Omental fat pad (tissue), 4 donors: ENCODE data around the gene CRIP3. TPM values are rescaled to one million over a fixed set of nuclear protein-coding genes. Genes with fewer than 3 reads are reported as not detected.

Experiments
- ATAC-seq: fragments of 150-250 bp; one replicate; pipeline ENCODE4 v1.9.1; 2016; ENCODE audit warnings: mild to moderate bottlenecking, moderate library complexity; ENCODE audit not compliant: low FRiP score
- DNase-seq: peaks from one replicate; pipeline ENCODE4 v3.0.0-alpha.2; 2019; ENCODE audit warnings: low spot score
- total RNA-seq, 4 donors: library from RNA; depleted of rRNA; stranded (reverse); fragments of >200 nt; gene quantifications; one replicate each; pipeline ENCODE4 v1.1.0, GENCODE V29; 2016
- TF ChIP-seq, protein P1 (sequence below), 3 donors: fragments of 450-650 bp; IDR thresholded peaks; one replicate each; pipeline ENCODE4 v1.5.1; 2016 to 2017; ENCODE audit warnings: antibody characterized with exemption in 3 of 3, mild to moderate bottlenecking in 3 of 3, moderate library complexity in 2 of 3

CRIP3 gene
- total RNA-seq, 4 donors from 2014 or later = 0.84 to 7.9 (median 0.94) TPM; not detected in 1

DNA sequence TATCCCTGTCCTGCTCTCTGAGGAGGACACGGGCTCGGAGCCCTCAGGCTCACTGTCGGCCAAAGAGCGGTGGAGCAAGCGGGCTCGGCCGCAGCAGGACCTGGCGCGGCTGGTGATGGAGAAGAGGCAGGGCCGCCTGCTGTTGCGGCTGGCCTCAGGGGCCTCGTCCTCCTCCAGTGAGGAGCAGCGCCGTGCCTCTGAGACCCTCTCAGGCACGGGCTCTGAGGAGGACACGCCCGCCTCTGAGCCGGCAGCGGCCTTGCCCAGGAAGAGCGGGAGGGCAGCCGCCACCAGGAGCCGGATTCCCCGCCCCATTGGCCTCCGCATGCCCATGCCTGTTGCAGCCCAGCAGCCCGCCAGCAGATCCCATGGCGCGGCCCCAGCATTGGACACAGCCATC, 24.7 kb downstream of the CRIP3 start:
- TF ChIP-seq, protein P1, sequence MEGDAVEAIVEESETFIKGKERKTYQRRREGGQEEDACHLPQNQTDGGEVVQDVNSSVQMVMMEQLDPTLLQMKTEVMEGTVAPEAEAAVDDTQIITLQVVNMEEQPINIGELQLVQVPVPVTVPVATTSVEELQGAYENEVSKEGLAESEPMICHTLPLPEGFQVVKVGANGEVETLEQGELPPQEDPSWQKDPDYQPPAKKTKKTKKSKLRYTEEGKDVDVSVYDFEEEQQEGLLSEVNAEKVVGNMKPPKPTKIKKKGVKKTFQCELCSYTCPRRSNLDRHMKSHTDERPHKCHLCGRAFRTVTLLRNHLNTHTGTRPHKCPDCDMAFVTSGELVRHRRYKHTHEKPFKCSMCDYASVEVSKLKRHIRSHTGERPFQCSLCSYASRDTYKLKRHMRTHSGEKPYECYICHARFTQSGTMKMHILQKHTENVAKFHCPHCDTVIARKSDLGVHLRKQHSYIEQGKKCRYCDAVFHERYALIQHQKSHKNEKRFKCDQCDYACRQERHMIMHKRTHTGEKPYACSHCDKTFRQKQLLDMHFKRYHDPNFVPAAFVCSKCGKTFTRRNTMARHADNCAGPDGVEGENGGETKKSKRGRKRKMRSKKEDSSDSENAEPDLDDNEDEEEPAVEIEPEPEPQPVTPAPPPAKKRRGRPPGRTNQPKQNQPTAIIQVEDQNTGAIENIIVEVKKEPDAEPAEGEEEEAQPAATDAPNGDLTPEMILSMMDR (IDR thresholded peaks at IDR 0.05) = no peak
- ATAC-seq = no peak
- no peak for DNase-seq

GRCh38 chr6:43283514-43283901, 25.1 kb downstream of the CRIP3 start:
- ATAC-seq = no peak
- TF ChIP-seq, protein P1 (IDR thresholded peaks at IDR 0.05) = no peak
- DNase-seq = no peak

GRCh38 chr6:43282636-43283513, 25.8 kb downstream of the CRIP3 start:
- ATAC-seq (no peak), DNase-seq (no peak)
- TF ChIP-seq, protein P1 (IDR thresholded peaks at IDR 0.05) = no peak

DNA sequence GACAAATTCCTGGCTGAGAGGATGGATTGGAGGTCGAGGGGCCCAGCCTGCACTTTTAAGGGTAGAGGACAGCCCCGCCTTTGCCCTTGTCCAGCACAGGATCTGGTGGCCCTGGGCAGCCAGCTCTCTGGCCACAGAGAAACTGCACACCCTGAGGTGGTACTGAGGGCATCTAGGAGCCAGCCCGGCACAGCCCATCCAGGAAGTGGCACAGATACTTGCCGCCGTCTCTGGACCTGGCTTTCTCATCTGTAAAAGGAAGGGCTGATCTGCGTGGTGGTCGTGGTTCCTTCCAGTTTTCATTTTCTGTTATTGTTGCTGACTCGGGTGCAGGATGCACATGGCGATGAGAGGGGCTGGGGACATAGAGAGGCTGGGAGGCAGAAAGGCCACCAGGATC, 26.6 kb downstream of the CRIP3 start:
- no peak for DNase-seq
- TF ChIP-seq, protein P1 (IDR thresholded peaks at IDR 0.05) = no peak
- ATAC-seq = no peak

DNA sequence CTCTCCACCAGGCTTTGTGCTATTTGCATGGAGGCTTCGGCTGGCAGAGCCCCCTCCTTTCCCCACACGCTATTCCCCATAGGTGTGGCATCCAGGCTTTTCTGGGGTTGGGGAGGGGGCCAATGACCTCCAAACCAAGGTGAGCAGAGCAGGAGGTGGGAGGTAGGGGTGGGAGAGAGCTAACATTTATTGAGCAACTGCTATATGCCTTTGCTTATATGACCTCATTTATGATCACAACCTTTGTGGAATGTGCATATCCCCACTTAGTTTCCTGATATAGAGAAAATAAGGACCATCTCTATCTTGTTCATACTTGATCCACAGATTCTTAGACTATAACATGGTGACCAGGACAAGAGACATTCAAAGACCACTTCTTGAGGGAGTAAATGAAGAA, 28.4 kb downstream of the CRIP3 start:
- ATAC-seq = no peak
- TF ChIP-seq, protein P1 (IDR thresholded peaks at IDR 0.05) = no peak
- no peak for DNase-seq

DNA sequence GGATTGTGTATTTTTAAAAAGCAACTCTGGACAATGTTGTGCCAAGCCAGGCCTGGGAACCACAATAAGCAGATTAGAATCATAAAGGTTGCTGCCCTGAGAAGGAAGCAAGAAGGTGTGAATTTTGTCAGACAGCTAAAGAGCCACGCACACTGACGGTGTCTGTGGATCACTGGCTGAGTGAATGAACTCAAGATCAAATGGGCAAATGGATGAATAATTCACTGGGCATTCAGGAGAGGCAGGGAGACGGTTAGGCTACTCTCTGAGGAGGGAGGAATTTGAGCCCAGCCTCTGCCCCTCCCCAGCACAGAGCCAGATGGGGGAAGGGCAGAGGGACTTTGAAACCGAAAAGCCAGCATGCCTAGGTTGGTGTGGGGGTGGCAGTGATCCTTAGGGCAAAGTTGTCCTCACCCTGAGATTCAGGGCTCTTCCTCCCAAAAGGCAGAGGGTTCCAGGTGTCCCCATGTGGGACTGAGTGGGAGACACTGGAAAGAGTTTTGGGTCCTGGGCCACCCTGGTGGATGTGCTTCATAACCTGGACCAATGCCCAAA, 30.0 kb downstream of the CRIP3 start:
- ATAC-seq = no peak
- no peak for DNase-seq
- TF ChIP-seq, protein P1 (IDR thresholded peaks at IDR 0.05) = no peak
